ENCODE data around the gene FHOD1. TPM values are rescaled to one million over a fixed set of nuclear protein-coding genes. Genes with fewer than 3 reads are reported as not detected.

Gene FHOD1
- total RNA-seq, 1 donor from 2014 or later: 18.8 TPM

- H3K27me3 Mint-ChIP-seq (ENCODE audit: unreplicated experiment): peaks cover 12% of the 10 kb centered on the region
- no peak overlapping the region for H3K4me3 Mint-ChIP-seq (ENCODE audit: unreplicated experiment)
- H3K4me1 Mint-ChIP-seq (ENCODE audit: low read depth, unreplicated experiment): peaks cover 14% of the 10 kb centered on the region
- no peaks in the 10 kb centered on the region for H3K36me3 Mint-ChIP-seq (ENCODE audit: unreplicated experiment)
- no peak overlapping the region for H3K27ac Mint-ChIP-seq (ENCODE audit: unreplicated experiment)
- no peak for TF ChIP-seq CTCF (IDR thresholded peaks at IDR 0.05; ENCODE audit: partially characterized antibody, unreplicated experiment)
- H3K9me3 Mint-ChIP-seq (ENCODE audit: unreplicated experiment): peaks cover 5% of the 10 kb centered on the region
- DNase-seq: no peak
Observed at GRCh38 chr16:67223992-67224391, 23.3 kb downstream of the FHOD1 start.

DNA sequence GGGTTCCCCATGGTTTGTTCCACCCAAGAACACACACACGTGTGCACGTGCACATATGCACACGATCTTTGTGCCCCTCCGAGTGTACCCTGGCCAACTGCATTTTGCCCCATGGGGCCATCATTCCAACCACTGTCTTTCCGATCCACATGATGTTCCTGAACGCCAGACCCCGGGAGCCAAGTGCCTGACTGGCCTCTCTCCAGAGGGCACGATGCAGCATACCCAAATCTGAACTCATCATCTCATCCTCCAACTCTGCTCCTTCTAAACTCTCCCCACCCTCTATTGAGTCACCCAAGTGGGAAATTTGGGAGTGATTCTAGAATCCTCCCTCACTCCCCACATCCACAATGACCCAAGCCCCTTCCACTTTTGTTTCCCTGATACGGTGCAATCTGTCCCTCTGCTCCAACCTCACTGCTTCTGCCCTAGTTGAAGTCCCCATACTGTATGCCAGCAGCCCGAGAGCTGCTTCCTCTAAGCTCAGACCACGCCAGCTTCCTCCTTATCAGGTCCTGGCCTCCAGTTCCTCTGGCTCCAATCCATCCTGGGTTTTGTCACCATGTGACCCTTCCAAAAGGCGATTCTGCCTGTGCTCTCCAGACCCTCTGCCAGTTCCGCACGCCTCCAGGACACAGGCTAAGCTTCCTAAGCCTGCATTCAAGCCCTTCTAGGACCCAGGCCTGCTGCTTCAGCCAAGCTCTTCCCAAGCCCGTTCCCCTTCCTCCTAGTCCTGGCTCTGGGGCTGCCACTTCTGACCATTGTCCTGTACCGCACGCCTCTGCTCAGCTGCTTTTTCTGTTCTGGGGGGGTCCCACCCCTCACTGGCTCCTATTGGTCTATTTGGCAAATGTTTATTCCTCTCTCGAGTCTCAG is 30.4 kb downstream of the FHOD1 start:
- Mint-ChIP-seq H3K27me3 (ENCODE audit: unreplicated experiment) (peaks cover 14% of the 10 kb centered on the region), H3K4me1 (ENCODE audit: low read depth, unreplicated experiment) (no peaks in the 10 kb centered on the region), H3K9me3 (ENCODE audit: unreplicated experiment) (peaks cover 13% of the 10 kb centered on the region), H3K36me3 (ENCODE audit: unreplicated experiment) (peaks cover 10% of the 10 kb centered on the region), H3K27ac (ENCODE audit: unreplicated experiment) (no peak overlapping the region), H3K4me3 (ENCODE audit: unreplicated experiment) (no peak overlapping the region)
- TF ChIP-seq CTCF (IDR thresholded peaks at IDR 0.05; ENCODE audit: partially characterized antibody, unreplicated experiment): no peak
- DNase-seq: no peak

- DNase-seq: no peak
- peaks cover 14% of the 10 kb centered on the region for H3K27me3 Mint-ChIP-seq (ENCODE audit: unreplicated experiment)
Observed at GRCh38 chr16:67215706-67216105, 31.6 kb downstream of the FHOD1 start.

DNA sequence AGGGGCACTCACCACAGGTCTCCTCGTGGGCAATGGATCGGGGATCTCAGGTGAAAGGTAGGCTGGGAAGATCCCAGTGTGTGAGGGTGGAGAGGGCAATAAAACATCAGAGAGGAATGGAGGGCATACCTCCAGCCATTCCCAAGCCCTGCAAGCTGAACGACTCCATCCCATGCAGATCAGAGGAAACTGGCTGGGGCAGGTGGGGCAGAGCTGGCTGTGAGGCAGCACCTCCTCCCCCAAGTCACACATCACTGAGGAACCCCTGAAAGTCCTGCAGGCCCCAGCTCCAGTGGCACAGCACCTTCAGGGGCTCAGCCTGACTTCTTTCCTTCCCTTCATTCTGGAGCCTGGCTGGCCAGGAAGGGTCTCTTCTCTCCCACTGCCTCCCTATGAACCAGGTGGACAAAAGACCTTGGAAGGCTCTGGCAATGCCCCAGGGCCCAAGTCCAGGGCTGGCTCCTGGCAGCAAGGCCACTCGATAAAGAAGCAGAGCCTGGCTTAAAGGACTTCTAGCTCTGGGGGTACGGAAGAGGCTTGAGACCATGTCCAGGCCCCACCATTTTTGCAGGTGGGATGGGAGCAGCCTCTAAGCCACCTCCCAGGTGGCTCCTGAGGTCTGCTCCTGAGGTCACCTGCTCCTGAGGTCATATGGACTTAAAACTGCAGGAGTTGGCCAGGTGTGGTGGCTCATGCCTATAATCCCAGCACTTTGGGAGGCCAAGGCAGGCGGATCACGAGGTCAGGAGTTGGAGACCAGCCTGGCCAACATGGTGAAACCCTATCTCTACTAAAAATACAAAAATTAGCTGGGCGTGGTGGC is 33.9 kb downstream of the FHOD1 start:
- H3K36me3 Mint-ChIP-seq (ENCODE audit: unreplicated experiment): peaks cover 10% of the 10 kb centered on the region
- H3K27me3 Mint-ChIP-seq (ENCODE audit: unreplicated experiment): peaks cover 16% of the 10 kb centered on the region
- H3K9me3 Mint-ChIP-seq (ENCODE audit: unreplicated experiment): peaks cover 11% of the 10 kb centered on the region
- TF ChIP-seq CTCF (IDR thresholded peaks at IDR 0.05; ENCODE audit: partially characterized antibody, unreplicated experiment): no peak
- DNase-seq: no peak
- no peaks in the 10 kb centered on the region for H3K4me1 Mint-ChIP-seq (ENCODE audit: low read depth, unreplicated experiment)
- H3K4me3 Mint-ChIP-seq (ENCODE audit: unreplicated experiment): no peak overlapping the region
- H3K27ac Mint-ChIP-seq (ENCODE audit: unreplicated experiment): no peak overlapping the region

More at GRCh38 chr16:67215706-67216105, 31.6 kb downstream of the FHOD1 start:
- TF ChIP-seq CTCF (IDR thresholded peaks at IDR 0.05; ENCODE audit: partially characterized antibody, unreplicated experiment): no peak
- peaks cover 10% of the 10 kb centered on the region for H3K36me3 Mint-ChIP-seq (ENCODE audit: unreplicated experiment)
- H3K27ac Mint-ChIP-seq (ENCODE audit: unreplicated experiment): no peak overlapping the region
- peaks cover 11% of the 10 kb centered on the region for H3K9me3 Mint-ChIP-seq (ENCODE audit: unreplicated experiment)
- no peaks in the 10 kb centered on the region for H3K4me1 Mint-ChIP-seq (ENCODE audit: low read depth, unreplicated experiment)
- no peak overlapping the region for H3K4me3 Mint-ChIP-seq (ENCODE audit: unreplicated experiment)

Measured in glutamatergic neuron (in vitro differentiated cells).